WI38 (cell line): ENCODE measurements around the gene PRR36.

ENCODE experiments used
- H3K4me3 ChIP-seq: 2 replicates; pipeline ENCODE4 v1.5.1; 2011; ENCODE audit warnings: low read depth, mild to moderate bottlenecking, control low read depth, low read length
- TF ChIP-seq, protein P1 (sequence below): IDR thresholded peaks from 2 replicates; pipeline ENCODE4 v1.5.1; 2012; ENCODE audit warnings: low read depth, mild to moderate bottlenecking, control low read depth, low read length

PRR36 gene

DNA sequence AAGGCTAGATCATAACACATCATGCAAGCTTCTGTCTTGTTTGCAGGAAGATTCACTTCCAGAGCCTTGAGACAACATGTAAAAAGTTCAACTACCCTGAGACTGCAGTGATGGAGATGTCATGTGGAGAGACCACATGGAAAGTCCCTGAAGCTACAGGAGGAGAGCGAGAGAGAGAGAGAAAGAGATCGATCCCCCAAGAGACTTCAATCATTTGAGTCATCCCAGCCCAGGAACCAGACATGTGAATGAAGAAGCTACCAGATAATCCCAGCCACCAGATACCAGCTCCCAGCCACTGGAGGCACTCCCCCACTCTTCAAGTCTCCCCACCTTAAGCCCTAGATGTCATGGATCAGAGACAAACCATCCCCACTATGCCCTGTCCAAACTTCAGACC is 54.9 kb downstream of the PRR36 start:
- TF ChIP-seq, protein P1, sequence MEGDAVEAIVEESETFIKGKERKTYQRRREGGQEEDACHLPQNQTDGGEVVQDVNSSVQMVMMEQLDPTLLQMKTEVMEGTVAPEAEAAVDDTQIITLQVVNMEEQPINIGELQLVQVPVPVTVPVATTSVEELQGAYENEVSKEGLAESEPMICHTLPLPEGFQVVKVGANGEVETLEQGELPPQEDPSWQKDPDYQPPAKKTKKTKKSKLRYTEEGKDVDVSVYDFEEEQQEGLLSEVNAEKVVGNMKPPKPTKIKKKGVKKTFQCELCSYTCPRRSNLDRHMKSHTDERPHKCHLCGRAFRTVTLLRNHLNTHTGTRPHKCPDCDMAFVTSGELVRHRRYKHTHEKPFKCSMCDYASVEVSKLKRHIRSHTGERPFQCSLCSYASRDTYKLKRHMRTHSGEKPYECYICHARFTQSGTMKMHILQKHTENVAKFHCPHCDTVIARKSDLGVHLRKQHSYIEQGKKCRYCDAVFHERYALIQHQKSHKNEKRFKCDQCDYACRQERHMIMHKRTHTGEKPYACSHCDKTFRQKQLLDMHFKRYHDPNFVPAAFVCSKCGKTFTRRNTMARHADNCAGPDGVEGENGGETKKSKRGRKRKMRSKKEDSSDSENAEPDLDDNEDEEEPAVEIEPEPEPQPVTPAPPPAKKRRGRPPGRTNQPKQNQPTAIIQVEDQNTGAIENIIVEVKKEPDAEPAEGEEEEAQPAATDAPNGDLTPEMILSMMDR = no peak
- no peak overlapping the region for H3K4me3 ChIP-seq

DNA sequence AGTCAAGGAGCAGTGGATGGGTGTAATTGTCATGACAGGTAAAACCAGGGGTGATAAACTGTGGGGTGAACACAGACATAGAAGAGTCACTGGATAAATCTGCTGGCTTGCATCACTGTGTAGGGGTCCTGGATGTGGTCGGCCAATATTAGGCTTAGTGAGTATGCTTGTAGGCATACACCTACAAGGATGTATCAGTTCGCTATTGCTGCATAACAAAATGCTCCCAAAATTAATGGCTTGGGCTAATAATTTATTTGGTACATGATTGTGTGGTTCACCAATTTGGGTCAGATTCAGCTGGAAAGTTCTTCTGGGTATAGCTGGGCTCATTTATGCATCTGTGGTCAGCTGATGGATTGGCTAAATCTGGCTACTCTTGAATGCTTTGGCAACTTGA is 55.4 kb downstream of the PRR36 start:
- no peak overlapping the region for H3K4me3 ChIP-seq
- TF ChIP-seq, protein P1 = no peak
